Stimulated activated CD4-positive, alpha-beta T cell treated with anti-CD3 and anti-CD28 coated beads, TNF-alpha, amount 100 ng/mL, for 1 hour (primary cell): Measurements from ENCODE around the gene APOC1.
"Not testable (repeated sequence)": the region's sequence is repeated elsewhere in the genome, so short reads cannot be mapped to it uniquely, and the experiment has no call there.

ENCODE experiments used
- DNase-seq, 3 donors: peaks; one replicate each; pipeline ENCODE4 v3.0.0-alpha.2; 2020; ENCODE audit warnings: low read depth in 3 of 3, low spot score in 1 of 3

APOC1 gene

GRCh38 chr19:44889830-44890365 lies 24.5 kb upstream of the APOC1 start:
- no peak for DNase-seq

DNA sequence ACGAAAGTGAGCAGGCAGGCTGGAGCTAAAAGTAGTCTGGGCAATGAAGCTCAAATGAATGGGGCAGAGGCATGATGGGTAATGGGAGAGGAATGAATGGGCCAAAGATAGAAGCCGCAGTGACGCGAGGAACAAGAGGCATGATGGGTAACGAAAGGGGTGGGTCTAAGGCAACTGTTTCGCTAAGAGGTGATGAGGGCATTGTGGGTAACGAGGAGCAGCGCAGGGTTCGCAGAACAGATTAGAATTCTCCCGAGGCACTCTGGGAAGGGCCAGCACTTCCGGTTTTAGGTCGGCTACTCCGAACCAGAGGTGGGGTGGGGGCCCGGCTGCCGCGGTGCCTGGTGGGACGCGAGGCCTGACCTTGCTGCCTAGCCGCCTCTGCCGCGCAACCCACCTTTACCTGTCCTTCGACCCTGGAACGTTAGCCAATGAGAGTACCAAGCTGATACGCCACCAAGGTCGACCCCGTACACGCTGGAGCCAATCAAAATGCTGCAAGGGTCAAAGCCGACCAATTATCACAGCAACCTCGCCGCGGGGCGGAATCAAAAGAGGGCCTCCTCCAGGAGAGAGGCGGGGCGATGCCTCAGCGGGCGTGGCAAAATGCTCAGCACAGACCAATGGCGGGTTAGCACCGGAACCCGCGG lies 23.9 kb upstream of the APOC1 start:
- peak in 1 of 3 donors; percentile 99 for DNase-seq

DNA sequence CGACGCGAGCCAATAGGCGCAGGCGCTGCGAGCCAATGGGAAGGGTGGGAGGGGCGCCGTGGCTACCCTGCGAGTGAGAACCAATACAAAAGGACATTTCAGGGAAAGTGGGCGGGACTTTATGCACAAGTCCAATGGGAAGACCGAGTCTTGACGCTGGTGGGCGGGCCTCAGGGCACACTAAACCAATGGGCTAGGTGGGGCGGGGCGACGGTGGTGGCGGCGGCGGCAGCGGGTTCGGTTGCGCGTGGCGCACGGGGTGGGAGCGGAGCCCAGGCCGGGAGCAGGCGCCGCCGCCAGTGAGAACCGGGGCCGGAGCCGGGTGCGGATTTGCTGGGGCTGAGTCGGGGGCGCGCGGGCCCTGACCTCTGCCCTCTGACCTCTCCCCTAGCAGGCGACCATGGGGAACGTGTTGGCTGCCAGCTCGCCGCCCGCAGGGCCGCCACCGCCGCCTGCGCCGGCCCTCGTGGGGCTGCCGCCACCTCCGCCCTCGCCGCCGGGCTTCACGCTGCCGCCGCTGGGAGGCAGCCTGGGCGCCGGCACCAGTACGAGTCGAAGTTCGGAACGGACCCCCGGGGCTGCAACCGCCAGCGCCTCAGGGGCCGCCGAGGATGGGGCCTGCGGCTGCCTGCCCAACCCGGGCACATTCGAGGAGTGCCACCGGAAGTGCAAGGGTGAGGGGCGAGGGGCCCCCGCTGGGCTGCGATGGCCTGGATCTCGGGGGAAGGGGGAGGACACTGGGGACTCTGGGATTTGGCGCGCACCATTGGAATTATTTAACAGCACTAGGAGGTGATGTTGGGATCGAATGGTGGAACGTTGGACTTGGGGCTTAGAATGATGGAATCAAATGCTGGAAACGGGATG lies 23.2 kb upstream of the APOC1 start, which contains the start of gene TOMM40:
TSS of gene TOMM40 (plus strand) at position 239 of the 867 bp plus-strand sequence. CDS start at position 401, 162 bp downstream.
- DNase-seq: peak in 2 of 3 donors; percentile 100

GRCh38 chr19:44892932-44893331 lies 21.5 kb upstream of the APOC1 start:
- no peak for DNase-seq

DNA sequence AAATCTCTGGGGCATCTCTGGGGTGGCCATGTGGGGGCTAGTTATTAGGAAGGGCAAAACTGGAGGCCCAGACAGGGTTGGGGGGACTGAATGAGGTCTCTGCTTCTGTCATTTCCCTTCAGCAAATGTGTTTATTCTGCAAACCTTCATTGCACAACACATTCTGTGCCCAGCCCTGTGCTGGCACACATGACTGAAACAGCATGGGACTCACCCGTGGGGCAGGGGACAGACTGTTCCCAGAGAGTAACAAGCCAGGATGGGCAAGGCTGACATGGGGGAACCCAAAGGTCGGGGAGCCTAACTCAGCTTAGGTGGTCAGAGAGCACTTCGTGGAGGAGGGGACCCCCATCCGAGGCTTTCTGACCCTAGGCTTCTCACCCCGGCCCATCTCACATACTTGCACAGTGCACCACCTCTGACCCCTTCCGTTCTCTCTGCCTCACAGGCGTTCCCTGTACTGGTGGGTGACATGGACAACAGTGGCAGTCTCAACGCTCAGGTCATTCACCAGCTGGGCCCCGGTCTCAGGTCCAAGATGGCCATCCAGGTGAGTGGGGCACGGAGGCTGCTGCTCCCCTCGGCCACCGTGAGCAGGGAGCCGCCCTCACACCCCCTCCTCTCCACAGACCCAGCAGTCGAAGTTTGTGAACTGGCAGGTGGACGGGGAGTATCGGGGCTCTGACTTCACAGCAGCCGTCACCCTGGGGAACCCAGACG lies 20.9 kb upstream of the APOC1 start:
- no peak for DNase-seq

GRCh38 chr19:44894052-44894400 lies 20.4 kb upstream of the APOC1 start:
- no peak for DNase-seq

- DNase-seq: no peak
These were observed 19.5 kb upstream of the APOC1 start for GRCh38 chr19:44894946-44895345.

DNA sequence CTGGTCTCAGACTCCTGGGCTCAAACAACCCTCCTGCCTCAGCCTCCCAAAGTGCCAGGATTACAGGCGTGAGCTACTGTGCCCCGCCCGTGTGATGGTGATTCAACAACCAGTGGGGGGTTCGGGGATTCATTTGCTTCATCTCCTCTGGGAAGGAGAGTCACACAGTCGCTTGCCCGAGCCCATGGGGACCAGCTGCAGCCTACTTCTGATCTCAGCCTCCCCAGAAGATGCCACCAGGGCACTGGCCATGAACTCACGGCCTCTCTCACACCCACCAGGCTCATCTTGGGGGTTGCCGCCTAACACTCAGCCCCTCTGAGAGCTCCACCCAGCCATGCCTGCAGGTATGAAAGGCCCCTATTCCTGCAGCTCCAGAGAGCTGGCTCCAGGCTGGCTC lies 16.6 kb upstream of the APOC1 start:
- no peak for DNase-seq

DNA sequence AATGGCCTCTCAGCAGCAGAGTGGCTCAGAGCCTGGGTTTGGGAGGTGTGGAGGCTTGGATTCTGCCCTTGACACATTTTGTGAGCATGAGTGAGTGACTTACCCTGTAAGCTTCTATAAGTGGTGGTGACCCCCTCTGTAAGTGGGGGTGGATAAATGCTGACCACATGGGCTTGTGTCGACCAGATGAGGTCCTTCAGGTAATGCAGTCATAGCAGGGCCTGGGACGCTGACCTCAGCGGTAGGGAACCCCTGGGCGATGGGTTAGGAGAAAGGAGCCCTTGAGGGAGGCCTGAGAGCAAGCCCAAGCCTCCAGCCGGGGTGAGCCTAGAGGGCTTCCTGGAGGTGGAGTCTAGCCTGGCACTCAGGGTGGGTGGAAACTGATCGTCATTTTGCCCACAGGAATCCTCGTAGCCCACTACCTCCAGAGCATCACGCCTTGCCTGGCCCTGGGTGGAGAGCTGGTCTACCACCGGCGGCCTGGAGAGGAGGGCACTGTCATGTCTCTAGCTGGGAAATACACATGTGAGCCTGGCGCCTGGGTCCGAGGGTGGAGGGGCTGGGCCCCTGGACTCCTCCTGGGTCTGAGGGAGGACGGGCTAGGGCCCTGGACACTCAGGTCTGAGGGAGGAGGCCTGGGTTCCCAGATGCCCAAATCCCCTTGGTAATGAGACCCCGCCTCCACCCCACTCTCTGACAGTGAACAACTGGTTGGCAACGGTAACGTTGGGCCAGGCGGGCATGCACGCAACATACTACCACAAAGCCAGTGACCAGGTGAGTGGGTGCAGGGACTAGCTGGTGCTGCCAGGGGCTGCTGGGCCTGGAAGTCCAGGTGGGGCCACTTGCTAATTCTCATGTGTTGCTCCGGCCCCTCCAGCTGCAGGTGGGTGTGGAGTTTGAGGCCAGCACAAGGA lies 13.8 kb upstream of the APOC1 start:
- no peak for DNase-seq

- DNase-seq: no peak
These were observed 11.2 kb upstream of the APOC1 start for GRCh38 chr19:44903216-44903601.

DNA sequence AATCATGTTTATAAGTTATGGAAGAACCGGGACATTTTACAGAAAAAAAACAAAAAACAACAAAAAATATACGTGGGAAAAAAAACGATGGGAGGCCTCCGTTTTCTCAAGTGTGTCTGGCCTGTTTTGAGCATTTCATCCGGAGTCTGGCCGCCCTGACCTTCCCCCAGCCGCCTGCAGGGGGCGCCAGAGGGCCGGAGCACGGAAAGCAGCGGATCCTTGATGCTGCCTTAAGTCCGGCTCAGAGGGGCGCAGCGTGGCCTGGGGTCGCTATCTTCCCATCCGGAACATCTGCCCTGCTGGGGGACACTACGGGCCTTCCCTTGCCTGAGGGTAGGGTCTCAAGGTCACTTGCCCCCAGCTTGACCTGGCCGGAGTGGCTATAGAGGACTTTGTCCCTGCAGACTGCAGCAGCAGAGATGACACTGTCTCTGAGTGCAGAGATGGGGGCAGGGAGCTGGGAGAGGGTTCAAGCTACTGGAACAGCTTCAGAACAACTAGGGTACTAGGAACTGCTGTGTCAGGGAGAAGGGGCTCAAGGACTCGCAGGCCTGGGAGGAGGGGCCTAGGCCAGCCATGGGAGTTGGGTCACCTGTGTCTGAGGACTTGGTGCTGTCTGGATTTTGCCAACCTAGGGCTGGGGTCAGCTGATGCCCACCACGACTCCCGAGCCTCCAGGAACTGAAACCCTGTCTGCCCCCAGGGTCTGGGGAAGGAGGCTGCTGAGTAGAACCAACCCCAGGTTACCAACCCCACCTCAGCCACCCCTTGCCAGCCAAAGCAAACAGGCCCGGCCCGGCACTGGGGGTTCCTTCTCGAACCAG lies 10.6 kb upstream of the APOC1 start:
- DNase-seq: peak; percentile 32 to 82 (median 56)

GRCh38 chr19:44904426-44904994 lies 9.9 kb upstream of the APOC1 start:
- DNase-seq: no peak

- DNase-seq: no peak
These were observed 8.8 kb upstream of the APOC1 start, which contains the start of gene APOE for GRCh38 chr19:44905437-44906160. APOE (plus strand) TSS chr19:44905796; CDS start chr19:44906625, 829 bp downstream.

DNA sequence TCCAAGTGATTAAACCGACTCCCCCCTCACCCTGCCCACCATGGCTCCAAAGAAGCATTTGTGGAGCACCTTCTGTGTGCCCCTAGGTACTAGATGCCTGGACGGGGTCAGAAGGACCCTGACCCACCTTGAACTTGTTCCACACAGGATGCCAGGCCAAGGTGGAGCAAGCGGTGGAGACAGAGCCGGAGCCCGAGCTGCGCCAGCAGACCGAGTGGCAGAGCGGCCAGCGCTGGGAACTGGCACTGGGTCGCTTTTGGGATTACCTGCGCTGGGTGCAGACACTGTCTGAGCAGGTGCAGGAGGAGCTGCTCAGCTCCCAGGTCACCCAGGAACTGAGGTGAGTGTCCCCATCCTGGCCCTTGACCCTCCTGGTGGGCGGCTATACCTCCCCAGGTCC lies 6.8 kb upstream of the APOC1 start:
- DNase-seq: no peak

GRCh38 chr19:44908074-44908835 lies 6.2 kb upstream of the APOC1 start:
- no peak for DNase-seq

DNA sequence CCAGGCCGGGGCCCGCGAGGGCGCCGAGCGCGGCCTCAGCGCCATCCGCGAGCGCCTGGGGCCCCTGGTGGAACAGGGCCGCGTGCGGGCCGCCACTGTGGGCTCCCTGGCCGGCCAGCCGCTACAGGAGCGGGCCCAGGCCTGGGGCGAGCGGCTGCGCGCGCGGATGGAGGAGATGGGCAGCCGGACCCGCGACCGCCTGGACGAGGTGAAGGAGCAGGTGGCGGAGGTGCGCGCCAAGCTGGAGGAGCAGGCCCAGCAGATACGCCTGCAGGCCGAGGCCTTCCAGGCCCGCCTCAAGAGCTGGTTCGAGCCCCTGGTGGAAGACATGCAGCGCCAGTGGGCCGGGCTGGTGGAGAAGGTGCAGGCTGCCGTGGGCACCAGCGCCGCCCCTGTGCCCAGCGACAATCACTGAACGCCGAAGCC lies 5.6 kb upstream of the APOC1 start:
- DNase-seq: no peak

DNA sequence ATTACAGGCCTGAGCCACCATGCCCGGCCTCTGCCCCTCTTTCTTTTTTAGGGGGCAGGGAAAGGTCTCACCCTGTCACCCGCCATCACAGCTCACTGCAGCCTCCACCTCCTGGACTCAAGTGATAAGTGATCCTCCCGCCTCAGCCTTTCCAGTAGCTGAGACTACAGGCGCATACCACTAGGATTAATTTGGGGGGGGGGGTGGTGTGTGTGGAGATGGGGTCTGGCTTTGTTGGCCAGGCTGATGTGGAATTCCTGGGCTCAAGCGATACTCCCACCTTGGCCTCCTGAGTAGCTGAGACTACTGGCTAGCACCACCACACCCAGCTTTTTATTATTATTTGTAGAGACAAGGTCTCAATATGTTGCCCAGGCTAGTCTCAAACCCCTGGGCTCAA lies 4.6 kb upstream of the APOC1 start:
- DNase-seq: no peak

GRCh38 chr19:44911896-44912295 lies 2.5 kb upstream of the APOC1 start:
- DNase-seq: not testable (repeated sequence)
